NCI-H2029 (cell line): ENCODE results near the gene TWIST2.

Source experiments
- DNase-seq: peaks from one replicate; lab custom pipeline; 2025; lab: John Stamatoyannopoulos, UW

The TWIST2 gene

DNA sequence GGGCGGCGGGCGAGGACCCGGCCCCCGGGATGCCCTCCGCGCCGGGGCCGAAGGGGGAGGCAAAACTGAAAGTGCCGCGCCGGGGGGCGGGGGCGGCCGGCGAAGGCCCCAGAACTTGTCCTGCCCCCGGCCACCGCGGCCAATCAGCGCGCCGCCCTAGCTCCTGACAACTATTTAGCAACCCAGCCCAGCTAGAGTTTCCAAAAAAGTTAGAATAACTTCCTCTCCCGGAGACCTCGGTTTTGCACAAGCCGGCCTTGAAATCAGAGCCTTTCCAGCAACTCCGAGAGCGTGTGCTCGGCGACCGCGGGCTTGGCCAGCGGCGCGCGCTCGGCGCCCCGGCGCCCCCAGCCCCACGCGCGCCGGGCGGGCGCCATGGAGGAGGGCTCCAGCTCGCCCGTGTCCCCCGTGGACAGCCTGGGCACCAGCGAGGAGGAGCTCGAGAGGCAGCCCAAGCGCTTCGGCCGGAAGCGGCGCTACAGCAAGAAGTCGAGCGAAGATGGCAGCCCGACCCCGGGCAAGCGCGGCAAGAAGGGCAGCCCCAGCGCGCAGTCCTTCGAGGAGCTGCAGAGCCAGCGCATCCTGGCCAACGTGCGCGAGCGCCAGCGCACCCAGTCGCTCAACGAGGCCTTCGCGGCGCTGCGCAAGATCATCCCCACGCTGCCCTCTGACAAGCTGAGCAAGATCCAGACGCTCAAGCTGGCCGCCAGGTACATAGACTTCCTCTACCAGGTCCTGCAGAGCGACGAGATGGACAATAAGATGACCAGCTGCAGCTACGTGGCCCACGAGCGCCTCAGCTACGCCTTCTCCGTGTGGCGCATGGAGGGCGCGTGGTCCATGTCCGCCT is at the start of gene TWIST2:
TSS of gene TWIST2 (plus strand) at position 245 of the 850 bp plus-strand sequence. CDS start at position 376, 131 bp downstream.
- DNase-seq: no peak

- DNase-seq: no peak
Observed at GRCh38 chr2:238801791-238802190, 46.1 kb upstream of the TWIST2 start.

DNA sequence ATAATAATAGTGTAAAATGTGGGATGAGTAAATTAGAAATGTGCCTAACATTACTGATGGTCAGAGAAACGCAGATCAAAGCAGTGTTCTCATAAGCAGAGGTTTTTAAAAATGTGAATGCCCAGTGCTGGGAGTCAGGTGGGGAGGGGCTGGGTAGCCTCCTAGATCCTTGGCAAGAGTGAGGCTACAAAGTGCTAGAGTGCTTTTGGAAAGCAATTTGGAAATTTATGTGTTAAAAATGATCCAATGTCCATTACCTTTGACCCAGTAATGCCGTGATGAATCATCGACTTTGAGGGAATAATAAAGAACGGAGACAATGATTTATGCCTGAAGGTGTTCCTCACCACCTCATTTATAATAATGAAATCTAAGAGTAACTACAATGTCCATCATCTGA is 44.9 kb upstream of the TWIST2 start:
- DNase-seq: no peak

- no peak for DNase-seq
Observed at GRCh38 chr2:238803996-238804870, 43.7 kb upstream of the TWIST2 start.

DNA sequence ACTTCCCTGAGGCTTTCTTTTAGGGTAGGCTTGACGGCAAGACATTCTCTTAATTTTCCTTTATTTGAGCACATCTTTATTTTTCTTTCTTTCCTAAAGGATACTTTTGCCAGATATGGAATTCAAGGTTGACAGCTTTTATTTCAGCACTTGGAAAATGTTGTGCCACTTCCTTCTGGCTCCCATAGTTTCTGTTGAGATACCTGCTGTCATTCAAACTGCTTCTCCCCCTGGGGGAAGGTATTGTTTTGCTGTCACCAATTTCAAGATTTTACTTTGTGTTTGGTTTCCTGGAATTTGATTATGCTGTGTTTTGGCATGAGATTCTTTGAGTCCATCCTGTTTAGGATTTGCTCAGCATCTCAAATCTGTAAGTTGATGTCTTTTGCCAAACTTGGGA is 39.1 kb upstream of the TWIST2 start:
- no peak for DNase-seq

GRCh38 chr2:238810321-238810720 is 37.6 kb upstream of the TWIST2 start:
- no peak for DNase-seq

GRCh38 chr2:238811293-238811692 is 36.6 kb upstream of the TWIST2 start:
- DNase-seq: no peak

DNA sequence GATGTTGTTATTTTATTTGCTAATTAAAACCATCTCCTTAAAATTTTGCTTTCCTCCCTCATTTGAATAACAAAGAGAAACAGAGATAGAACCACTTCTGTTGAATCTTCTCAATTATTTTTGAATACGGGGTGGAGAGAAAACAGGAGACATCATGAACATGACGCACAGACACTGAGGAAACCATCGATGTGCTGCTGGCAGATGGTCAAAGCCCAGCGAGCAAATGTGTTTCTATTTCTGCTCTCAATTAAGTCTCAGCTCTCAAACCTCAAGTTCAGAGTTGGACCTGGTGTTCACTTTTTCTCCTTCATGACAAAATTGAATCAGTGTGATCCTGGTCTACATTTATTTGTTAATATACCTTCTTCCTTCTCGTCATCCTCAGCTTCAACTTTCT is 36.1 kb upstream of the TWIST2 start:
- DNase-seq: no peak

GRCh38 chr2:238813109-238813508 is 34.8 kb upstream of the TWIST2 start:
- DNase-seq: no peak

GRCh38 chr2:238814815-238815214 is 33.1 kb upstream of the TWIST2 start:
- no peak for DNase-seq

DNA sequence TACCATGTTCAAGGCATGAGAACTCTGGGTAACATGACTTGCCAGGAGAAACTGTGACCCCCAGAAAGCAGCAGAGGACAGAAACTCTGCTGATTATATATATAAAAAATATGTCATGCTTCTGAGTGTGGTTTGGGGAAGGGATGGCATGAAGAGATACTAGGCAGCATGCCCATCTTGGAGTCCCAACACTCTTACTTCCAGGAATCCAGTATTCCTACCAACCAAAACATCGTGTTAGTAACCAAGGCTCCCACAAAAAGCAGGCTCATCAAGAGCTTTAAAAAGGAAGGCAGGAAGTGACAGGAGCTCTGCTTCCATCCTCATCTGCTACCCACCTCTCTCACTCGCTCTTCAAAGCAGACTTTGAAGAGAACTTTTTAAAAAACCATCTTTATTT is 31.6 kb upstream of the TWIST2 start:
- no peak for DNase-seq

- DNase-seq: no peak
Observed at GRCh38 chr2:238817382-238817781, 30.5 kb upstream of the TWIST2 start.

GRCh38 chr2:238817891-238818290 is 30.0 kb upstream of the TWIST2 start:
- DNase-seq: no peak

DNA sequence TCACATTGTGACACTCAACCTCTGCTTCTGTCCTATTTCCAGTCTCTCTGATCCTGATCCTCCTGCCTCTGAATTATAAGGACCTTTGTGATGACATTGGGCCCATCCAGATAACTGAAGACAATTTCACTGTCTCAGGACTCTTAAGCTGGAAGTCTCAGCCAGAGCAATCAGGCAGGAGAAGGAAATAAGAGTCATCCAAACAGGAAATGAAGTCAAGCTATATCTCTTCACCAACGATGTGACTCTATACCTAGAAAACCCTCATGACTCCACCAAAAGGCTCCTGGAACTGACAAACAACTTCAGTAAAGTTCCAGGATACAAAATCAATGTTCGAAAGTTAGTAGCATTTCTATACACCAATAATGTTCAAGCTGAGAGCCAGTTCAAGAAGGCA is 29.3 kb upstream of the TWIST2 start:
- DNase-seq: no peak

- no peak for DNase-seq
Observed at GRCh38 chr2:238820197-238820596, 27.7 kb upstream of the TWIST2 start.

DNA sequence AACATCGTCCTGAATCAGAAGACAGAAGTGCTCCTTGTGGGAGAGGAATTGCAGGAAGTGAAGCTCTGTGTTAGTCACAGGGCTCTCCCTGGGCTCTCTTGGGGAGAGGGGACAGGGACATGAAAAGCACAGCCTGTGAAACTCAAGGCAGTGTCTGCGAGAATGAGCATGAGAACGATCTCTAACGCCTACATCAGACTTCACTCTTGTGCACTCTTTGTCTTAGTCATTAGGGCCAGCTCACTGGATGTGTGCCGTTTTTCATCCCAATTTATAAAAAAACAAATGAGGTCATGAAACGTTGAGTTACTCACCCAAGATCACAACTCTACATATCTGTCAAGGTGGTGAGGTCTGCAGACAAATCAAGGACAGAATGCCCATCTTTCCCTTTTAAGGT is 27.0 kb upstream of the TWIST2 start:
- no peak for DNase-seq

- no peak for DNase-seq
Observed at GRCh38 chr2:238821391-238821790, 26.5 kb upstream of the TWIST2 start.

DNA sequence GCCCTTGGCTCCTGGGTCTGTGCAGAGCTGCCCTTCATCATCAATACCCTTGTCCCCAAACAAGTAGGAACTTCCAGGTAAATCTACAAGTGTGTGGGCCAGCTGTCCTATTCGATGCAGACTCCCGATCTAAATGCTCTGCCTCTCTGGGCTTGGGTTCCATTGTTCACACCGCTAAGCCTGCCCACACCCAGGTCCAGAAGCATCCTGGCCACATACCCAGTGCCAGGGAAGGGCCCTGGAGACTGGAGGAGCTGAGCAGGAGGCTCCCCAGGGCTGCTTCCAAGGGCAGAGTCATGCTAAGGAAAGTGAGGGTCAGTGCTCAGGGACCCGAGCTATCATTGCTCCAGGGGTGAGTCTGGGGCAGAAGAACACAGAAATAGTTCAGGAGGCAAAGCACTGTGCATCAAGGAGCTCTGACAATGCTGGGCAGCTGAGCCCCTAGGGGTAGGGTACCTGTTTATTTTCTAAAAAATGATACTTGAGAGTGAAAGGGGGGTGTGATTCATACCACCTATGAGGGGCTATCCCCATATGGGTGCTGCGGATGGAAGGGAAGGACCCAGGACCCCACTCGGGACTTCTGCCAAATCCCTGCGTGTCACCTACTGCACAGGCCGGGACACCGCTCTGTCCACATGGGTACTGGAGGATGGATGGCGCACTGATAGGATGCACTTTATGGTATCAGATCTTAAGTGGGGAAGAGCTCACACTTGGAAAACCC is 25.8 kb upstream of the TWIST2 start:
- no peak for DNase-seq

- no peak for DNase-seq
Observed at GRCh38 chr2:238822955-238823354, 24.9 kb upstream of the TWIST2 start.

DNA sequence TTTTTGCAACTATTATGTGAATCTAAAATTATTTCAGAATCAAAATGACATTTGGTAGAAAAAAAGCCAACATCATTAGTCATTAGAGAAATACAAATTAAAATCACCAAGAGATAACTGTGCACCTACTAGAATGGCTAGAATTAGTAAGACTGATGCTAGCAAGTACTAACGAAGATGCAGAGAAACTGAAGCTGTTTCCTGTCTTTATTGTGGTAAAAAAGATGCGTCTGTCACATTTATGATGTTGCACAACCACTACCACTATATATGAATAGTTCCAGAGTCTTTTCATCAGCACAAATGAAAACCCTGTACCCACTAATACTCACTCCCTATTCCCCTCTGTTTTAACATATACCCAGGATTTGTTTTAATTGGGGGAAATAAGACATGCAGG is 16.7 kb upstream of the TWIST2 start:
- DNase-seq: no peak

GRCh38 chr2:238834982-238835381 is 12.9 kb upstream of the TWIST2 start:
- DNase-seq: no peak

DNA sequence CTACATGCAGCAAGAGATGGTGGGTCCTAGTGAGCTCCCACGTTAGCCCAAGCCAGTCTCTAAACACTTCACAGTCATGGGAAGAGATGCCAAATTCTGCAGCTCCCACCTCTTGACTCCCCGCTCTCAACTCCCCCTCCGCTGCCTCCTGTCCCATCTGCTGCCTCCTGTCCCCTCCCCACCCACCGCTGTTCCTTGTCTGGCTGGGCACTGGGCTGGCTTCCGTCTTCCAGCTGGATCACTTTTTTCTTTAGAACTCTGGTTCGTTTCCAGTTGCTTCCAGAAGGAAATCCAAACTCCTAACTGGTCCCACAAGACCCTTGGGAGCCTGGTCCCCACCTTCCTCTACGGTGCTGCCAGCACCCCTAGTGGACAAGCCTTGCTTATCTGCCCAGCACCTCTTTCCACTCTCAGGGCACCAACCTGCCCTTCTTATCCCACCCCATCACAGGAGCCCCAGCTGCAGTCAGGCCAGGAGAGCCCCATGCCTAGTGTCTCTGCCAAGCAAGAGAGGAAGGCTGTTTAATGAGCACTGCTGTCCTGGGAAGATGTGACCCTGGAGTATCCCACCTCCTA is 12.1 kb upstream of the TWIST2 start:
- DNase-seq: no peak
